Sigmoid colon (tissue), 7 donors: Measurements from ENCODE around the gene TMEM14B. TPM values are rescaled to one million over a fixed set of nuclear protein-coding genes. Genes with fewer than 3 reads are reported as not detected.
"Not testable (repeated sequence)": the region's sequence is repeated elsewhere in the genome, so short reads cannot be mapped to it uniquely, and the experiment has no call there.

Experiments
- DNase-seq: peaks from one replicate; pipeline ENCODE4 v3.0.0-alpha.2; 2019
- H3K27ac ChIP-seq, 4 donors: fragments of 200-600 bp; sonication (generic); one replicate each; pipeline ENCODE4 v1.5.1; 2016 to 2019; ENCODE audit warnings: mild to moderate bottlenecking in 1 of 4
- H3K27me3 ChIP-seq, 3 donors: fragments of 200-600 bp; sonication (generic); one replicate each; pipeline ENCODE4 v1.5.1; 2019; ENCODE audit warnings: mild to moderate bottlenecking in 1 of 3
- H3K36me3 ChIP-seq, 4 donors: fragments of 200-600 bp; sonication (generic); one replicate each; pipeline ENCODE4 v1.5.1; 2016 to 2019
- H3K4me1 ChIP-seq, 4 donors: fragments of 200-600 bp; sonication (generic); one replicate each; pipeline ENCODE4 v1.5.1; 2017 to 2019
- H3K4me3 ChIP-seq, 4 donors: fragments of 200-600 bp; sonication (generic); one replicate each; pipeline ENCODE4 v1.5.1; 2017 to 2019; ENCODE audit warnings: mild to moderate bottlenecking in 2 of 4, moderate library complexity in 1 of 4
- H3K9me3 ChIP-seq, 4 donors: fragments of 200-600 bp in 3 of 4; sonication (generic) in 3 of 4; one replicate each; pipeline versions ENCODE4 v1.5.1 to v1.6.1; 2013 to 2019
- EP300 ChIP-seq, 4 donors: sonication (generic); formaldehyde crosslinking; IDR thresholded peaks; one replicate each; pipeline ENCODE4 v1.6.1; 2017; ENCODE audit warnings: antibody characterized with exemption in 4 of 4
- POLR2A ChIP-seq, 2 donors: fragments of 450-650 bp; IDR thresholded peaks; one replicate each; pipeline ENCODE4 v1.6.1; 2016; ENCODE audit warnings: antibody characterized with exemption in 2 of 2, mild to moderate bottlenecking in 2 of 2, moderate library complexity in 2 of 2
- POLR2AphosphoS5 ChIP-seq, 4 donors: sonication (generic); formaldehyde crosslinking; IDR thresholded peaks; one replicate each; pipeline ENCODE4 v1.6.1; 2017; ENCODE audit warnings: antibody characterized with exemption in 4 of 4
- WGBS, 2 donors: extraction: QIAGEN DNeasy Blood & Tissue Kit; methylation state at CpG; one replicate each; pipeline ENCODE4 v1.1.7; 2013; 5-methylcytosine and 5-hydroxymethylcytosine counted together
- intact Hi-C: fragments of 100-400 bp; cut with DNase I; formaldehyde crosslinking; loops from one replicate; pipeline ENCODE4 v1.15.1; 2023
- polyA plus RNA-seq, 3 donors: library from polyadenylated mRNA; stranded (reverse); fragments of 200-250 nt; gene quantifications; one replicate each; pipeline ENCODE4 v1.2.3, GENCODE V29; 2013
- total RNA-seq, 4 donors: library from RNA; depleted of rRNA; stranded (reverse); fragments of >200 nt; gene quantifications; one replicate each; pipeline ENCODE4 v1.1.0, GENCODE V29; 2016
- TF ChIP-seq, protein P1 (sequence below), 4 experiments: fragments of 450-650 bp in 3 of 4; fragments of 200-600 bp in 1 of 4; IDR thresholded peaks; one replicate each; pipeline ENCODE4 v1.5.1; 2016 to 2019; ENCODE audit warnings: antibody characterized with exemption in 4 of 4, mild to moderate bottlenecking in 3 of 4, moderate library complexity in 2 of 4
- donor health status: healthy with polysubstance abuse.
- donor health status: Bipolar disorder and iron deficiency.
- donor health status: healthy.

TMEM14B gene
- total and polyA plus RNA-seq, 7 donors, result 51.5 to 124 (median 79.8) TPM

DNA sequence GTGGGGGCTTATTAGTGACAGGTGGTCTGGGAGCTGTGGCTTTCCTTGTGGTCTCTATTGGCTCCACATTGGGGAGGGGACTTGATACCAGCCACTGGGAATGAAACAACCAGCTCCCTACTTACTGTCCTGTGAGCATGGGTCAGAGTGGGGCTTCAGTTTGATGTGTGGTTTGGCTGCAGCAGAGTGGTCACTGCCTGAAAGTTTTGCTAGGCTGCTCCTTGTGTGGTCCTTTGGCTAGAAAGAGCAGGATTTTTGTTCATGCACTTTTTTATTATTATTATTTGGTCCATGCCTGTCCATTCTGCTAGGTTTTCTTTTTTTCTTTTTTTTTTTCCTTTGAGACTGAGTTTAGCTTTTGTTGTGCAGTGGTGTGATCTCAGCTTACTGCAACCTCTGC is 7.5 kb upstream of the TMEM14B start:
- intact Hi-C loops, result loop anchor here (10.0 kb wide), 1 partner anchor 355 kb away; the partner anchor contains the start of gene SMIM13

GRCh38 chr6:10741643-10742042 is 6.0 kb upstream of the TMEM14B start:
- H3K9me3 ChIP-seq, DNase-seq, H3K4me3 ChIP-seq, H3K36me3 ChIP-seq, H3K27ac ChIP-seq, H3K27me3 ChIP-seq, H3K4me1 ChIP-seq: not testable (repeated sequence)
- intact Hi-C loops, result loop anchor here (10.0 kb wide), 1 partner anchor 353 kb away; the partner anchor contains the start of gene SMIM13
- 95 to 96% methylated on average over 4 of the region's 4 CpGs for WGBS, 2 donors

More for the DNA sequence above, 7.5 kb upstream of the TMEM14B start:
- Histone ChIP-seq H3K36me3 (peaks cover 0 to 3% (median 0%) of the 10 kb centered on the region in 4 donors), H3K9me3 (no peaks in the 10 kb centered on the region), H3K4me3 (no peak overlapping the region), H3K27me3 (no peaks in the 10 kb centered on the region), H3K4me1 (peaks cover 0 to 2% (median 0%) of the 10 kb centered on the region in 4 donors), H3K27ac (no peak overlapping the region)
- DNase-seq, result no peak
- no peak for TF ChIP-seq EP300 (IDR thresholded peaks at IDR 0.05)
- TF ChIP-seq, protein P1, sequence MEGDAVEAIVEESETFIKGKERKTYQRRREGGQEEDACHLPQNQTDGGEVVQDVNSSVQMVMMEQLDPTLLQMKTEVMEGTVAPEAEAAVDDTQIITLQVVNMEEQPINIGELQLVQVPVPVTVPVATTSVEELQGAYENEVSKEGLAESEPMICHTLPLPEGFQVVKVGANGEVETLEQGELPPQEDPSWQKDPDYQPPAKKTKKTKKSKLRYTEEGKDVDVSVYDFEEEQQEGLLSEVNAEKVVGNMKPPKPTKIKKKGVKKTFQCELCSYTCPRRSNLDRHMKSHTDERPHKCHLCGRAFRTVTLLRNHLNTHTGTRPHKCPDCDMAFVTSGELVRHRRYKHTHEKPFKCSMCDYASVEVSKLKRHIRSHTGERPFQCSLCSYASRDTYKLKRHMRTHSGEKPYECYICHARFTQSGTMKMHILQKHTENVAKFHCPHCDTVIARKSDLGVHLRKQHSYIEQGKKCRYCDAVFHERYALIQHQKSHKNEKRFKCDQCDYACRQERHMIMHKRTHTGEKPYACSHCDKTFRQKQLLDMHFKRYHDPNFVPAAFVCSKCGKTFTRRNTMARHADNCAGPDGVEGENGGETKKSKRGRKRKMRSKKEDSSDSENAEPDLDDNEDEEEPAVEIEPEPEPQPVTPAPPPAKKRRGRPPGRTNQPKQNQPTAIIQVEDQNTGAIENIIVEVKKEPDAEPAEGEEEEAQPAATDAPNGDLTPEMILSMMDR (IDR thresholded peaks at IDR 0.05), result no peak
- TF ChIP-seq POLR2AphosphoS5 (IDR thresholded peaks at IDR 0.05), result no peak
- no peak for TF ChIP-seq POLR2A (IDR thresholded peaks at IDR 0.05)

GRCh38 chr6:10742251-10742650 is 5.4 kb upstream of the TMEM14B start:
- H3K9me3 ChIP-seq, result no peaks in the 10 kb centered on the region
- DNase-seq, result peak; percentile 26
- no peaks in the 10 kb centered on the region for H3K27me3 ChIP-seq
- WGBS, 2 donors, result 96 to 97% methylated on average over 12 of the region's 12 CpGs
- TF ChIP-seq POLR2A (IDR thresholded peaks at IDR 0.05), result no peak
- TF ChIP-seq, protein P1 (IDR thresholded peaks at IDR 0.05), result no peak
- no peak for TF ChIP-seq EP300 (IDR thresholded peaks at IDR 0.05)
- TF ChIP-seq POLR2AphosphoS5 (IDR thresholded peaks at IDR 0.05), result no peak
- intact Hi-C loops, result loop anchor here (10.0 kb wide), 1 partner anchor 353 kb away; the partner anchor contains the start of gene SMIM13
- H3K4me3 ChIP-seq, result no peak overlapping the region
- peaks cover 0 to 3% (median 0%) of the 10 kb centered on the region in 4 donors for H3K36me3 ChIP-seq
- peaks cover 0 to 9% (median 6%) of the 10 kb centered on the region in 4 donors for H3K4me1 ChIP-seq
- no peak overlapping the region for H3K27ac ChIP-seq

DNA sequence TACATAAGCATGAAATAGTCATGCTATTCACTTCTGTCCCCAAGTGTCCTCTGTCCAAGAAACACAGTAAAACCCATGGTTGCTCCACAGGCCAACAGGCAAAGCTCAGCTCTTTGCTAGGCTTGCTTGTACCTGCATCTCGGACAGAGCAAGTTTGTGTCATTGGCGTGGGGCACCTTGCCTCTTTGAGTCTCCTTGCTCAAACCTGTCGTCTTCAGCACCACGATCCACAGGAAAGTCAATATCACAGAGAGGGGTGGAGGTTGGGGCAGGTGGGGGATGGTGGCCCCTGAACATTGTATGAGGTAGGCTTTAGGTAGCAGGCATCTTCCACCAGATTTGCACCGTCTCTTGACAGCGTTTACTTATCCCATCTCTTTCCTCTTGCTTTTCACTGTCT is 4.1 kb upstream of the TMEM14B start:
- Histone ChIP-seq H3K9me3 (no peaks in the 10 kb centered on the region), H3K4me3 (no peak overlapping the region), H3K4me1 (peaks cover 0 to 16% (median 10%) of the 10 kb centered on the region in 4 donors), H3K27me3 (no peaks in the 10 kb centered on the region), H3K36me3 (peaks cover 0 to 3% (median 0%) of the 10 kb centered on the region in 4 donors), H3K27ac (no peak overlapping the region)
- WGBS, 2 donors, result 85 to 94% methylated on average over 6 of the region's 6 CpGs
- peak; percentile 19 for DNase-seq
- TF ChIP-seq EP300 (IDR thresholded peaks at IDR 0.05) (no peak), POLR2AphosphoS5 (IDR thresholded peaks at IDR 0.05) (no peak)
- intact Hi-C loops, result loop anchor here (10.0 kb wide), 1 partner anchor 351 kb away; the partner anchor contains the start of gene SMIM13

- intact Hi-C loops, result loop anchor here (10.0 kb wide), 1 partner anchor 350 kb away; the partner anchor contains the start of gene SMIM13
- H3K27me3 ChIP-seq, result no peaks in the 10 kb centered on the region
- no peak overlapping the region for H3K4me3 ChIP-seq
- H3K27ac ChIP-seq, result no peak overlapping the region
- H3K36me3 ChIP-seq, result peaks cover 0 to 11% (median 4%) of the 10 kb centered on the region in 4 donors
- DNase-seq, result peak; percentile 21
- TF ChIP-seq, protein P1 (IDR thresholded peaks at IDR 0.05), result no peak
- no peak for TF ChIP-seq EP300 (IDR thresholded peaks at IDR 0.05)
- no peak for TF ChIP-seq POLR2AphosphoS5 (IDR thresholded peaks at IDR 0.05)
- TF ChIP-seq POLR2A (IDR thresholded peaks at IDR 0.05), result no peak
- 90 to 92% methylated on average over 5 of the region's 5 CpGs for WGBS, 2 donors
- peaks cover 0 to 32% (median 26%) of the 10 kb centered on the region in 4 donors for H3K4me1 ChIP-seq
- H3K9me3 ChIP-seq, result no peaks in the 10 kb centered on the region
Observed at GRCh38 chr6:10745116-10745515, 2.5 kb upstream of the TMEM14B start.

GRCh38 chr6:10746915-10747250 is 722 bp upstream of the TMEM14B start:
- Histone ChIP-seq H3K27ac (peak overlapping the region; percentile 76 to 88 (median 79)), H3K4me3 (peak overlapping the region; percentile 48 to 80 (median 59)), H3K27me3 (no peaks in the 10 kb centered on the region), H3K9me3 (no peaks in the 10 kb centered on the region), H3K36me3 (peaks cover 0 to 27% (median 4%) of the 10 kb centered on the region in 4 donors), H3K4me1 (peaks cover 0 to 32% (median 27%) of the 10 kb centered on the region in 4 donors)
- intact Hi-C loops, result loop anchor here (1.0 to 10.0 kb wide), 4 partner anchors 24 to 348 kb away; partner anchors contain the start of genes C6orf52, PAK1IP1, SMIM13 and TMEM14C
- TF ChIP-seq POLR2A (IDR thresholded peaks at IDR 0.05), result no peak
- no peak for TF ChIP-seq EP300 (IDR thresholded peaks at IDR 0.05)
- TF ChIP-seq, protein P1 (IDR thresholded peaks at IDR 0.05), result no peak
- no peak for TF ChIP-seq POLR2AphosphoS5 (IDR thresholded peaks at IDR 0.05)
- no peak for DNase-seq
- WGBS, 2 donors, result 46 to 49% methylated on average over 9 of the region's 9 CpGs
